ENCODE results near the gene SERPINB6.
"Not testable (repeated sequence)": the region's sequence is repeated elsewhere in the genome, so short reads cannot be mapped to it uniquely, and the experiment has no call there.

DNA sequence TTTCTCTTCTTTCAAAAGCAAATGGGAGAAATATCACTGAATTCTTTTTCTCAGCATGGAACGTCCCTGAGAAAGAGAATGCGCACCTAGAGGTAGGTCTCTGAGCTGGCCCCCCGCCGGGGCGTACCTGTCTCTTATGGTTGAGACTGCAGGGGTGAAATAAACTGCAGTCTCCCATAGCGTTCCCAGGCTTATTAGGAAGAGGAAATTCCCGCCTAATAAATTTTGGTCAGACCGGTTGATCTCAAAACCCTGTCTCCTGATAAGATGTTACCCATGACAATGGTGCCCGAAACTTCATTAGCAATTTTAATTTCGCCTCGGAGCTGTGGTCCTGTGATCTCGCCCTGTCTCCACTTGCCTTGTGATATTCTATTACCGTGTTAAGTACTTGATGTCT is 43.4 kb downstream of the SERPINB6 start:
- TF ChIP-seq, protein P1, sequence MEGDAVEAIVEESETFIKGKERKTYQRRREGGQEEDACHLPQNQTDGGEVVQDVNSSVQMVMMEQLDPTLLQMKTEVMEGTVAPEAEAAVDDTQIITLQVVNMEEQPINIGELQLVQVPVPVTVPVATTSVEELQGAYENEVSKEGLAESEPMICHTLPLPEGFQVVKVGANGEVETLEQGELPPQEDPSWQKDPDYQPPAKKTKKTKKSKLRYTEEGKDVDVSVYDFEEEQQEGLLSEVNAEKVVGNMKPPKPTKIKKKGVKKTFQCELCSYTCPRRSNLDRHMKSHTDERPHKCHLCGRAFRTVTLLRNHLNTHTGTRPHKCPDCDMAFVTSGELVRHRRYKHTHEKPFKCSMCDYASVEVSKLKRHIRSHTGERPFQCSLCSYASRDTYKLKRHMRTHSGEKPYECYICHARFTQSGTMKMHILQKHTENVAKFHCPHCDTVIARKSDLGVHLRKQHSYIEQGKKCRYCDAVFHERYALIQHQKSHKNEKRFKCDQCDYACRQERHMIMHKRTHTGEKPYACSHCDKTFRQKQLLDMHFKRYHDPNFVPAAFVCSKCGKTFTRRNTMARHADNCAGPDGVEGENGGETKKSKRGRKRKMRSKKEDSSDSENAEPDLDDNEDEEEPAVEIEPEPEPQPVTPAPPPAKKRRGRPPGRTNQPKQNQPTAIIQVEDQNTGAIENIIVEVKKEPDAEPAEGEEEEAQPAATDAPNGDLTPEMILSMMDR (IDR thresholded peaks at IDR 0.05) = not testable (repeated sequence)
- TF ChIP-seq POLR2A (IDR thresholded peaks at IDR 0.05) = not testable (repeated sequence)

All from lower leg skin (tissue), 3 donors.